Activated CD4-positive, CD25-positive, alpha-beta regulatory T cell treated with anti-CD3 and anti-CD28 coated beads, Interleukin-2, amount 50 U/mL, for 24 hours (primary cell): ENCODE data around the gene AHCTF1.
"Not testable (repeated sequence)": the region's sequence is repeated elsewhere in the genome, so short reads cannot be mapped to it uniquely, and the experiment has no call there.

ENCODE experiments used
- ATAC-seq, 2 donors: fragments of 150-1000 bp; cut with Tn5 transposase; one replicate each; pipeline ENCODE4 v1.10.0; 2021; ENCODE audit warnings: mild to moderate bottlenecking in 1 of 2, moderate library complexity in 1 of 2

The AHCTF1 gene

DNA sequence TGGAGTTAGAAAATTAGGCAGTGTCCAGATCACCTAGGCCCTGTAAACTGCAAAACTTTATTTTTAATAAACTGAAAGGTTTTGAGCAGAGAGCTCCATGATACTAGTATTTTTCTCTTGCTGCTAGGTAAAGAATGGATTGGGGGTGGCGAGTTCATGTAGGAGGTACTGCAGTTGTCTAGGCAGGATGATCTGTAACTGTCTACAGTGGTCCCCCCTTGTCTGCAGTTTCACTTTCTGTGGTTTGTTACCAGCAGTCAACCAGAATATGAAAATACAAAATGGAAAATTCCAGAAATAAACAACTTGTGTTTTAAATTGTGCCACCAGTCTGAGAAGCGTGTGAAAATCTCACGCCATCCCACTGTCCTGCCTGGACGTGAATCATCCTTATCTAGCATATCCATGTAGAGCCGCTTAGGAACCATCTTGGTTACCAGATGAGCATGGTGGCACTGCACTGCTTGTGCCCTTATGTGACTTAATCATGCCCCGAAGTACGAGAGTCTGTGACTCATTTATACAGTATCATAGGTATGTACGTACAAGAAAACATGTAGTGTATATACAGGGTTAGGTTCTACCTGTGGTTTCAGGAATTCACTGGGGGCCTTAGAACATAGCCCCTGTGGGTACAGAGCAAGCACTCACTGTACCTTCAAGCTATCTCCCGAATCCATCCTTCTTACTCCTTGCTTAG, 94.2 kb downstream of the AHCTF1 start:
- ATAC-seq: peak; percentile 17 to 43

DNA sequence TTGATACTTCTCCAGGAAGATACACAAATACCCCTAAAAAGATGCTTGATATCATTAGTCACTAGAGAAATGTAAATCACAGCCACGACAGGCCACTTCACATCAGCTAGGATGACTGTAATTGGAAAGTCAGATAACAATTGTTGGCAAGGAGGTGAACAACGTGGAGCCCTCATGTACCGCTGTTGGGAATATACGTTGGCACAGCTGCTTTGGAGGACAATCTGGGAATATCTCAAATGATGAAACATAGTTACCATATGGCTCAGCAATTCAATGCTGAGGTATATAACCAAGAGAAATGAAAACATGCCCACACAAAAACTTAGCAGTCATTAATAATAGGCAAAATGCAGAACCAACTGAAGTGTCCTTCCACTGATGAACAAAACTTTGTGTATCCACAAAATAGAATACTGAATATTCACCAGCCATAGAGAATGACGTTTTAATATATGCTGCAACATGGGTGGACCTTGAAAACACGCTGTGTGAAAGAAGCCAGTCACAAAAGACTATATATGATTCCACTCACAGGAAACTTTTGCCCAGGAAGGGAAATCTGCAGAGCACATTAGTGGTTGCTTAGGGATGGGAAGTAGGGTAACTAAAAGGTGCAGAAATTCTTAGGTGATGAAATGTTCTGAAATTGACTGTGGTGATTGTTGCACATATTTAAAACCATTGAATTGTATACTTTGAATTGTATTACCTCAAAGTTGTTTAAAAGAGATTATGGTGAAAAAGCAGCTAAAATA, 95.4 kb downstream of the AHCTF1 start:
- ATAC-seq: no peak

- ATAC-seq: no peak
These were observed 100.2 kb downstream of the AHCTF1 start for GRCh38 chr1:246831543-246831942.

DNA sequence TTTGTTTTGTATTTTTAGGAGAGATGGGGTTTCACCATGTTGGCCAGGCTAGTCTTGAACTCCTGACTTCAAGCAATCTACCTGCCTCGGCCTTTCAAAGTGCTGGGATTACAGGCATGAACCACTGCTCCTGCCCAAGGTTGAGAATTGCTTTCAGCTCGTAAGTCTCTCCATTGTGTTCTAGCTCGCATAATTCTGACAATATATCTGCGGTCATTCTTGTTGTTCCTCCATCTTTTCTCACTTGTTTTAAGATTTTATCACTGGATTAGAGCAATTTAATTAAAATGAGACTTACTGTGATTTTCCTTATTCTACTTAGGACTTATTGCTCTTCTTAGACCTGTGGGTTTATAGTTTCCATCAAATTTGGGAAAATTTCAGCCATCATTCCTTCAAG, 102.9 kb downstream of the AHCTF1 start:
- ATAC-seq: no peak

DNA sequence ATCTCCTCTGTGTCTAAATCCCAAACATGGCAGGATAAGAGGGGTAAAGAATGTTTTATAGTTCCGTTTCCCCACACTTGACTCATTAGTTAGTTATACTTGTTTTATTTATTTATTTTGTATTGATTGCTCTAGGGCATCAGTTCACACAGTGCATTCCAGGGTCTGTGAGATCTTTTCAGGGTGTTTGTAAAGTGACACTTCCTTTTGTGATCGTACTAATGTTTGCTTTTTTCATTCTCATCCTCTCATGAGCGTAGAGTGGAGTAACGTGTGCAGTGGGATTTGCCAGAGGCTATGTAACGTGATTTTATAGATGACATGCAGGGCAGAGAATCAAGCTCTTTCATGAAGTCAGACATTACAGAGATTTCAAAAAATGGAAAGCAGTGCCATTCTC, 104.4 kb downstream of the AHCTF1 start:
- no peak for ATAC-seq

DNA sequence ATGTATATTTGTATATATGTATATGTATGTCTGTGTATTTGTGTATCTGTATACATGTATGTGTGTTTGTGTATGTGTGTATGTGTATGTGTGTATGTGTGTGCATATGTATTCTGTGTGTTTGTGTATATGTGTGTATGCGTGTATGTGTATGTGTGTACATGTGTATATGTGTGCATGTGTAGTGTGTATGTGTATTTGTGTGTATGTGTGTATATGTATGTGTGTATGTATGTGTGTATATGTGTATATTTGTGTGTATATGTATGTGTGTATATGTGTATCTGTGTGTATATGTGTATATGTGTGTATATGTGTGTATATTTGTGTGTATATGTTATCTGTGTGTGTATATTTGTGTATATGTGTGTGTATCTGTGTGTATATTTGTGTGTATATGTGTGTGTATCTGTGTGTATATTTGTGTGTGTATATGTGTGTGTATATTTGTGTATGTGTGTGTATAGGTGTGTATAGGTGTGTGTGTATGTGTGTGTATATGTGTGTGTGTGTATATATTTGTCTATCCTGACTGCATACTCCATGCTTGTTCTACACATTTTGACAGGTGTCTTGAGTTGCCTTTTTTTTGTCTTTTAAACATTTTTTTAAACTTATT, 106.1 kb downstream of the AHCTF1 start:
- ATAC-seq: no peak

DNA sequence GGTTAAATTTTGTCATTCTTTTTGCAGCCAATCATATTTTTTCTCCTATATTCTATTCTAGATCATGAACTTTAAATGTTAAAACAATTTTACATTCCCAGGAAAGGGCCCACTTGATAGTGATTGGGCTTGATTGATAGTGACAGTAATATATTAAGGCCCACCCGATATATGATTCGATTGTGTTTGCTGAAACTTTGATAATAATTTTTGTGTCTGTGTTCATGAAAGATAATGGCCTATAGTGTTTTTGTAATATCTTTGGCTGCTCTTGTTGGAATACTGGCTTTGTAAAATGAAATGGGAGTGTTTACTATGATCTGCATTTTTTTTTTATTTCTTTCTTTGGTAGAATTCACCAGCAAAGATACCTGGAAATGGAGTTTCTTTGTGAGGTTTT, 107.2 kb downstream of the AHCTF1 start:
- no peak for ATAC-seq

DNA sequence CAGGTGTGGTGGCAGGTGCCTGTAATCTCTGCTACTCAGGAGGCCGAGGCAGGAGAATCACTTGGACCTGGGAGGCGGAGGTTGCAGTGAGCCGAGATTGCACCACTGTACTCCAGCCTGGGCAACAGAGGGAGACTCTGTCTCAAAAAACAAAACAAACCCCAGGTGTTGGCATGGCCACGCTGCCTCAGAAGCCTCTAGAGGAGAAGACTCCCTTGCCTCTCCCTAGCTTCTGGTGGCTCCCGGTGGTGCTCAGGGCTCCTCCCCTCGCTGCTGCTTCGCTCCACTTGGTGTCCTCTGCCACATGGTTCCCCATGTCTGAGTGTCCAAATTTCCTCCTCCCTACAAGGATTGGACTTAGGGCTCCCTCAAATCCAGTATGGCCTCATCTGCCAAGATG, 109.6 kb downstream of the AHCTF1 start:
- not testable (repeated sequence) for ATAC-seq

GRCh38 chr1:246820666-246821065, 111.1 kb downstream of the AHCTF1 start:
- no peak for ATAC-seq

- not testable (repeated sequence) for ATAC-seq
These were observed 114.0 kb downstream of the AHCTF1 start for GRCh38 chr1:246817778-246818177.

DNA sequence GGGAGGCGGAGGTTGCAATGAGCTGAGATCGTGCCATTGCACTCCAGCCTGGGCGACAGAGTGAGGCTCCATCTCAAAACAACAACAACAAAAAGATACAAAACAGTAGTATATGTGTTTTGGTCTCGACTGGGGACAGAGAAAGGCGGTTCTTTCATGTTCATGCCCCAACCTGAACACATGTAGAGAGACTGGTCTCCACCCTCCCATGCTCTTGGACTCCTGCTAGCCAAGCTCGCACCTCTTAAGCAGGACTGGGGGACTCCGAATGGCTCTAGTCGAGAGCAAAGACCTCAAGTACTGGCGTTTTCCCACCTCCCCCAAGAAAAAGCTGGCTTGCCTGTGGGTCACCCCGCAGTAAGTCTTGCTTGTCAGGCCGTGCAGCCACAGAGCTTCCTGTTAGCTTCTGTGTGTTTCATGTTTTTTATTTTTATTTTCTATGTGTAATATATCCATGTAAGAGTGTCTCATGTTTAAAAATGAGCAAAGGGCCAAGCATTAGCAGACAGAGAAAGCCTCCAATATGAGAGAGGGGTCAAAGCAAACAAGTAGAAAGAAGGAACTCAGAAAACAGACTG, 116.0 kb downstream of the AHCTF1 start:
- ATAC-seq: no peak

GRCh38 chr1:246814890-246815289, 116.9 kb downstream of the AHCTF1 start:
- ATAC-seq: no peak

DNA sequence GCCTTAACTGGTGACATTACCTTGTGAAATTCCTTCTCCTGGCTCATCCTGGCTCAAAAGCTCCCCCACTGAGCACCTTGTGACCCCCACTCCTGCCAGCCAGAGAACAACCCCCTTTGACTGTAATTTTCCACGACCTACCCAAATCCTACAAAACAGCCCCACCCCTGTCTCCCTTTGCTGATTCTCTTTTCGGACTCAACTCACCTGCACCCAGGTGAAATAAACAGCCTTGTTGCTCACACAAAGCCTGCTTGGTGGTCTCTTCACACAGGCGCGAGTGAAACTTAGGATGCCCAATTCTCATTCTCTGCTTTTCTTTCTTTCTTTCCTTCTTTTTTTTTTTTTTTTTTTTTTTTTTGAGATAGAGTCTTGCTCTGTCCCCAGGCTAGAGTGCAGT, 118.4 kb downstream of the AHCTF1 start:
- not testable (repeated sequence) for ATAC-seq

GRCh38 chr1:246811985-246812384, 119.8 kb downstream of the AHCTF1 start:
- no peak for ATAC-seq

GRCh38 chr1:246809473-246809872, 122.3 kb downstream of the AHCTF1 start:
- no peak for ATAC-seq

GRCh38 chr1:246805135-246805716, 126.5 kb downstream of the AHCTF1 start:
- ATAC-seq: no peak

DNA sequence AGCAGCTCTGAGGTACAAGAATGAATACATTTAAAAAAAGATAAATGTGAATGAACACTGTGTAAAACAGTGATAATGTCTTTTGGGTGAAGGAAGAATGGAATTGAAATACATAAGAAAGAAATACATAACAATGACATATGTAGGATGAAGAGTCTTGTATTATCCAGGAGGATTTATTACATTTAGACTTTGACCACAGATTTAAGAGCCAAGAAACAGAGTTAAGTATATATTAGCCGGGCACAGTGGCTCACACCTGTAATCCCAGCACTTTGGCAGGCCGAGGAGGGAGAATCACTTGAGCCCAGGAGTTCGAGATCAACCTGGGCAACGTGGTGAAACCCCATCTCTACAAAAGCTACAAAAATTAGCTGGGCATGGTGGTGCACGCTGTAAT, 127.9 kb downstream of the AHCTF1 start:
- ATAC-seq: no peak

- no peak for ATAC-seq
These were observed 128.4 kb downstream of the AHCTF1 start for GRCh38 chr1:246803373-246803772.

DNA sequence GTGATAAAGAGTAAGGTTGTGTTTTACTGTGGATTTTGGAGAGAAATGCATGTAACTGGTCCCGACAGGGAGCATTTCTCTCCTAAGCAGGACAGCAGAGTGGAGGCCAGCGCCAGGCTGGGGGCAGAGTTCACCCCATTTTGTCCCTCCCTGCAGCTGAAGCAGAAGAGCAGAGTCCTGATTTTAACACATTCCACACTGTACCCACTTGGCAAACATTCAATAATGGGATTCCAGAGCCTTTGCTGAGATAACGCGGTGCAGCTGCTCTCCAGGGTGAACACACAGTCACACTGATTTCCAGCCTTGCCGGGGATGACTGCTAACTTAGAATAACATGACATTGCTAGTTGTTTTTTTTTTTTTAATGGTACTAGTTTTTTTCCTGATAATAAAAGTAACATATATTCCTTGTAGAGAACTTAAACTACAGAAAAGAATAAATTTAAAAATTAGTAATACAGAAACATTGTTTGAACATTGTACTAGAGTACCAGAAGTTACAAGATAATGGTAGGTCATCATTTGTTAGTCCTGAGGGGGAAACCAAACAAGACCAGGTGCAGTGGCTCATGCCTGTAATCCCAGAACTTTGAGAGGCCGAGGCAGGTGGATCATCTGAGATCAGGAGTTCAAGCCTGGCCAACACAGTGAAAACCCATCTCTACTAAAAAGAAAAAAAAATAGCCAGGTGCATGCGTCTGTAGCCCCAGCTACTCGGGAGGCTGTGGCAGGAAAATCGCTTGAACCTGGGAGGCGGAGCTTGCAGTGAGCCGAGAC, 130.3 kb downstream of the AHCTF1 start:
- no peak for ATAC-seq

DNA sequence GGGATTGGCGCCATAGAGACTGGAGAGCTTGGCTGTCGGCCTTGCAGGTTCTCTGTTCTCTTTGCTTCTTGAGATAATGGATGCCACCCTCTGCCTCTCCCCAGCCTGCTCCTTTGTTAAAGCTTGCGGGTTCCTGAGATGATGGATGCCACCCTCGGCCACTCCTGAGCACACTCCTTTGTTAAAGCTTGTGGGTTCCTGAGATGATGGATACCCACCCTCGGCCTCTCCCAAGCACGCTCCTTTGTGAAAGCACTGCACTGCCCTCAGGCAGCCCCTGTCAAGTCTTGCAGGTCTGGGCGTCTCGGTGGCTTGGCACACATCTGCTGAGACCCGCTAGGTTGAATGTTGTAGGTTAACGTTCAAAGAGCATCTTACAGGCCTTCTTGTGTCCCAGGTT, 131.0 kb downstream of the AHCTF1 start:
- ATAC-seq: no peak

- ATAC-seq: no peak
These were observed 131.4 kb downstream of the AHCTF1 start for GRCh38 chr1:246800356-246800755.
